Fibroblast of peridontal ligament (primary cell): Measurements from ENCODE around the gene G0S2.

Experiments used
- DNase-seq: peaks from one replicate; pipeline ENCODE4 v3.0.0-alpha.2; 2010; ENCODE audit errors: extremely low read depth

The G0S2 gene

DNA sequence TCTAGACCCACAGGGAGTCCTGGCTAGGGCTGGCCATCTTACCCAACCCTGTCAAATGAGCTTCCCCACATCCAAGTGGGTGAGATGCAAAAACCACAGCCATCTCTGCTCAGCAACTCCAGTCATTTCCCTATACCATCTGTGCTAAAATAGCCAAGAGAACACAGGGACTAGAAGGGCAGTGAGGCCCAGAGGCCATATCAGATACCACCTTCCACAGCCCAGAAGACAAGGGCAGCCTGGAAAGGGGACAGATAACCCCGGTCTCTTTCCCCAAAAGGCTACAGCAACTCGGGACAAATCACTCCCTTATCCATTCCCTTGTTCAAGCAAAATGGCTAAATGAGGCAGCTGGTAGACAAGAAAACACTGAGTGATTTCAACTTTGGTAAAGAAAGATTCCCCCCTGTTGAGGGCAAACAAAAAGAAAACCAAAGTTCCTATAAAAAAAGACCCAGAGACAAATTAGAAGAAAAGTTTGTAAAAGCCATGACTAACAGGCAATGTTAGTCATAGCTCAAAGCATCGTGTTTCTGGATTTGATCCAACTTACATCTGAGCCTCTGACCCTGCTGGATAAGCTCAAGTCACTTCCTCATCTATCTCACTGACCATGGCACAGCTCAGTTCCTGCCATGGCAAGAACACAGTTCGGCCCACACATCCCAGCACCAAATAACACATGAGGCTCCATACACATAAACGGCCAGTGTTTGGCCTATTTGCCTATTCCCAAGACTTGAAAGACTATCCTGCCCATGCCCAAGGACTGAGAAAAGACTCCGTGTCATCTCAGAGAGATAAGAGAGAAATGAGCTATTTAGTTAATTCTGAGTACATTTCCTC, 26.1 kb upstream of the G0S2 start:
- peak; percentile 94 for DNase-seq

- peak; percentile 40 for DNase-seq
These were observed 24.8 kb upstream of the G0S2 start for GRCh38 chr1:209650454-209650853.

- peak; percentile 56 for DNase-seq
These were observed 24.0 kb upstream of the G0S2 start for GRCh38 chr1:209651138-209651587.

DNA sequence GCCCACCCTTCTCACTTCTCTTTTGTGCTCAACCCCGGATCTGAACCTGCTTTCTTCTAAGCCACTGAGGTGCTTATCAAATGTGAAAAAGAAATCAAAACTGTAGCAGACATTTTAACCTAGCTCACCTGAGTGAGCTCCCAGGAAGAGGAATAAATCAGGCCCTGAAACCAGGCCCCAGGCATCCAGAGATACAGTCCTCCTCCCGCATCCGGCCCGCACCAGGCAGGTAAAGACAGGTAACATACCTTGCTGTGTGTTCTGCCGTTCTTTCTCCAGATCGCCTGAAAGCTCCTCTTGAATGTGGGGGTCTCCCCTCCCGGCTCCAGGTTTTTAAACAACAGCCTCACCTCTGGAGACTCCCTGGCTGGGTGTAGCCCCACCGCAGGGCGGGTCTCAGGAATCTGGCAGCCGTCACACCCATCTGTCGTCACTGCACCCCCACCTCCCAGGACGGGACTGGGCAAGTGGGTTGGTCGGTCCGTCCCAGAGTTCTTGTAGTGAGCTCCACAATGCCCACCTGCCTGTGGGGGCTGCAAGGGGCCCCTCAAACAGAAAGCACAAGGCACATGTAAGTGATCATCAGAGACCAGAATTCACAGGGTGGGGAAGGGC, 23.0 kb upstream of the G0S2 start, which contains the start of gene LAMB3:
LAMB3 (minus strand) TSS at position 305 of the 615 bp plus-strand sequence. CDS start 1,481 bp downstream, outside the sequence.
- DNase-seq: no peak

DNA sequence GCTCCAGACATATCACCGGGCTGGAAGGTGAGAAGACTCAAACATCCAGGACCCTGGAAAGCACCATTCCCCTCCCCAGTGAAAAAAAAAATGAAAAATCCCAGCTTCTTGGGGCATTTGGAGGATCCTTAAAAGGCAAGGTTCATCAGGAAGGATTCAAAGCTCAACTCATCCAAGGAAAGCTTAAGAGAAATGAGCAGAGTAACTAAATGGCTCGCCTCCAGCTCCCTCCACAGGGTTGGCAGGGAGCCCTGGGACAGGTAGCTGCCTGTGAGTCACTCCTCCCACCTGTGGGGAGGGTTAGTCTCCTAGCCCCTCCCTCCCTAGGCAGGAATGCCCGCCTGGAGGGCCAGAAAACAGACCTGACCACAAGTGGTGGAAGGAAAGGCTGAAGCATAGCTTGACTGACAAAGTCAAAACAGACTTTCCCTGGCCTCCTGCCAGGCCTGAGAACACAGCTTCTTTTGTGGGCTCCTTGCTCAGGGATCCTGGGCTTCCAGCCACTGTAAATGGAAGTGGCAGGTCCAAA, 22.3 kb upstream of the G0S2 start:
- peak; percentile 34 for DNase-seq

DNA sequence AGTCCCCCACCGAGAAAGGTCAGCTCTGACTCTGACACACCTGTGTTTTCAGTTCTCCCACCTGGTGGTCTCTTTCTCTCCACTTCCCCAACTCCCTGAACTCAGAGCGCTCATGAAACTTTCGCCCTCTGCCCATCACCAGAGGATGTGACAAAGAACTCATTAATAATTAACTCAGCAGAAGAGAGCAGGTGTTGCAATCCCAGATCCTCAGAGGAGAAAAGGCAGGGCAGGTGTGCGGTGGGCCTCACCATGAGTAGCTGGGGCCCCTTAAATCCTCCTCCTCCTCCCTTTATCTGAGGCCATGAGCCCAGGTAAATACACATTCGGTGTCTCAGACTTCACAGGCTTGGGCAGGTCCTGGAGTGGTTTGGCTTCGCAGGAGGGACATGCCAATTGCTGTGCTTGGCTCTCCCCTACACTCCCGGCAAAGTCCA, 21.3 kb upstream of the G0S2 start:
- DNase-seq: no peak

GRCh38 chr1:209655411-209656231, 19.6 kb upstream of the G0S2 start:
- DNase-seq: no peak

DNA sequence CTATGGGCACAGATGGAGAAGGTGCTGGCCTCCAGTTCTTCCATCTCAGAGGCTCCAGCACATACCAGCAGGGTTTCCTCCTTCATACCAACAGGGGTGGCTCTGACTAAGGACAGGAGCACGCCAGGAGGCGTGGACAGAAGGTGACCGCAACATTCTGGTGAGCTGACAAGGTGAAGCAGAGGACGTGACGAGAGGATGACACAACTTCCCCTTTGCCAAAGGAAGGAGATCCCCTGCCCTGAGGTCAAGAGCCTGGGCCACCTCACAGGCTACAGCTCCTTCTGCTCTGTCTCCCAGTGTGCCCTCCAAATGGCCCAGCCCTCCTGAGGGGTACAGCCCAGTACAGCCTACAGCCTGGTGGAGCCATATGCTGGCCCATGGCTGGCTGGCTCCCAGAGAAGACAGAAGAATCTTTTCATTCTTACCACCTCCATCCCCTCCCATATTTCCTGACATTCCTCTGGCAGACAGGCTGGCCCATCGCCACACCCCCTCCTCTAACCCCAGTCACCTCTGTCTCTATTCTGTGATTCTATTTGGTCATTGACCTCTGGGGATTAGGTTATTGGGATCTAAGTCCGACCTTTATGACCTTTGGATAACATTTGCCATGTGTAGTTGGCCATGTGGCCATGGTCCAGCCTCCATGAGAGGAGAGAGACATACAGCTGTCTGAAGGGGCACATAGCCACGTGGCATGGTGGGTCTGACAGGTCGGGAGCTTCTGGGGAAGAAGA, 17.9 kb upstream of the G0S2 start:
- no peak for DNase-seq

DNA sequence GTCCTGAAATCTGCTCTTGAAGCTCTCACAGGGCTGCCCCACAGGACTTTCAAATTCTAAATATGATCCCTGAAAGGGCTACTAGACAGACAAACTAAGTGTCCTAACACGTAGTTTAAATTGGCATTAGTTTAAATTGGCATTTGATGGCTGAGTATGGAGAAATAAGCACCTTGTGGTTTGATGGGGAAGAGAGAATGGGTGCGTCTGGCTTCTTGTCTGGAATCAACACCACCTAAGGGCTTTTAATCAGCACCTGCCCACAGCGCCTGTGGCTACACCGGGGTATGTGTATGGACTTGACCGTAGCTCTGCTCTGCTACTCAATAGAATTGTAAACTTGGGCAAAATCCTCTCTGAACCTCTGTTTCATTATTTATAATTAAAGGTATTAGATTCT, 17.3 kb upstream of the G0S2 start:
- DNase-seq: no peak

DNA sequence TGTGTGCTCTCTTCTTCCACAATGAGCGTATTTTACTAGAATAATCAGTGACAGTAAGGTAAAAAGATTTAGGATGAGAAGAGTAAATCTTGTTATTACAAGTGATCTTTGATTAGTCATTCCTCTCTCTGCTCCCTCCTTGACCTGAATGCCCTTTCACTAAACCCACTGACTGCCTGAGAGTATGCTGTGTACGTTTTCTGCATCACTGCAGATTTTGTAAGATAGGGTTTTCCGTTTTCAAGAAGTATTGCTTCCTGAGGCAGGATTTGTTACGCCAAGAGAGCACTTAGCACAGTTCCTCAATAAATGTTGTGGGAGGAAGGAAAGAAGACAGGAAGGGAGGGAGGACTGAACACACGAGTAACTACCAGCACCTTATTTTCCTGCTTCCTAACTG, 15.3 kb upstream of the G0S2 start:
- no peak for DNase-seq

DNA sequence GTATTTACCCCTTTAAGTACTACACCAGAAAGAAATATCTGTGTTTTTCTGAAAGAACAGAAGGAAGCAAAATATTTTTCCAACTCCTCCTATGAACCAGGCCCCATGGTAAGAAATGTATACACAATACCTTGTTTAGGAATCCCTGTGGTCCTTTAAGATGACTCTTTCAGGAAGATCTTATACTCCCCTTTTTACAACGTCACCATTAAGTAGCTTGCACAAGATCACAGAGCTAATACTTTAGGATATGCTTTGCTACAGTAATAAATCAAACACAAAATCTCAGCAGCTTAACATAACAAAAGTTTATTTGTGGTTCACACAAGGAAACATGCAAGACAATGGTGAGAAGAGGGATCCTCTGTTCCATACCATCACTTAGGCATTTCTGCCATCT, 14.1 kb upstream of the G0S2 start:
- no peak for DNase-seq

DNA sequence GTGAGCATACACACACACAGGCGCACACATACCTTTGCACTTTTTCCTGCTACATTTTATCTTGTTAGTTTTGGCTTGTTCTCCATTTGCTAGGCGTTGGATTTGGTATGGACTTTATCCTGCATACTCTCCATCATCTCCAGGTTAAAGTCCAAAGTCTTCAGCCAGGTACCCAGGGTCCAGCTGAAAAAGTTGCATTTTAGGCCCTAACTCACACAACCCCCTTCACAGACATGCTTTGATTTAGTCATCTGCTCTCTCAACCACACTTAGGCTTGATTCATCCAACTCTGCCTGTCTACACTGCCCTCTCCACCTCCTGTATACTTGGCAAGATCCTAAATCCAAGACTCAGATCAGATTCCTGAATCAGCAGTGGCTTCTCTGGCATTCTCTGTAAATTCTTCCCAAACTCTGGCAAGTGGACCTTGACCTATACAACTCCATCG, 12.3 kb upstream of the G0S2 start:
- DNase-seq: no peak

DNA sequence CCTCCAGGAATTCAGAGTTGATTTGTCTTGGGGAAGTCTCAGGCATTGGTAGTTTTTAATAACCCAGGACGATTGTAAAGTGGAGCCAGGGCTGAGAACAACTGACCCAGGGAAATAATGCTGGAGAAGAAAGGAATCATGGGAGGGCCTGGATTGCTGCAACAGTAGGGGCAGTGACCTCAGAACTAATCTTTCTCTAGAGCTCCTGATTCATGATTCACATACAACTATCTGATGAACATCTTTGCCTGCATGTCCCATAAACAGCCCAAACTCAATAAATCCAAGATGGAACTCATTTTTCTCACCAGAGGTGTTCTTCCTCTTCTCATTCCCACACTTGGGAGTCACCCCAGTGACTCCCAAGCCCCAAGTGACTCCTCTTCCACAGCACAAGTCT, 8.1 kb upstream of the G0S2 start:
- DNase-seq: no peak

- DNase-seq: no peak
These were observed 7.5 kb upstream of the G0S2 start for GRCh38 chr1:209667708-209668107.

- DNase-seq: no peak
These were observed 4.7 kb upstream of the G0S2 start for GRCh38 chr1:209670441-209671082.

- DNase-seq: no peak
These were observed 2.2 kb upstream of the G0S2 start for GRCh38 chr1:209672705-209673630.

- DNase-seq: no peak
These were observed 1.4 kb upstream of the G0S2 start for GRCh38 chr1:209673631-209674417.

- DNase-seq: no peak
These were observed 448 bp downstream of the G0S2 start for GRCh38 chr1:209675565-209676154.
